ENCODE data around the gene TUBA8.

- TF ChIP-seq CTCF (IDR thresholded peaks at IDR 0.05): no peak
- TF ChIP-seq POLR2A (IDR thresholded peaks at IDR 0.05): no peak
Measured at GRCh38 chr22:18064636-18065035, 46.0 kb upstream of the TUBA8 start.
